CD4-positive, CD25-positive, alpha-beta regulatory T cell (primary cell): Measurements from ENCODE around the gene MKNK2. TPM values are rescaled to one million over a fixed set of nuclear protein-coding genes. Genes with fewer than 3 reads are reported as not detected.

Experiments
- ATAC-seq, 2 donors: fragments of 150-1000 bp; cut with Tn5 transposase; one replicate each; pipeline ENCODE4 v1.10.0; 2021; ENCODE audit warnings: low read depth in 2 of 2, moderate number of reproducible peaks in 2 of 2, moderate library complexity in 1 of 2
- DNase-seq, 3 donors: peaks; one replicate each; pipeline versions ENCODE4 v3.0.0 to v3.0.0-alpha.2; 2012 to 2022; ENCODE audit warnings: mixed read lengths in 1 of 3
- H3K27ac ChIP-seq: one replicate; pipeline ENCODE4 v1.7.0; 2013; ENCODE audit warnings: mild to moderate bottlenecking, low read length; ENCODE audit not compliant: insufficient read depth, poor library complexity, severe bottlenecking
- H3K27me3 ChIP-seq: one replicate; pipeline ENCODE4 v1.7.0; 2013; ENCODE audit warnings: low read length; ENCODE audit not compliant: control insufficient read depth, insufficient read depth
- H3K36me3 ChIP-seq: one replicate; pipeline ENCODE4 v1.7.0; 2013; ENCODE audit warnings: mild to moderate bottlenecking, low read length, moderate library complexity; ENCODE audit not compliant: control insufficient read depth, insufficient read depth
- H3K4me1 ChIP-seq: 2 replicates; pipeline ENCODE4 v1.7.0; 2013; ENCODE audit warnings: mild to moderate bottlenecking, low read length; ENCODE audit not compliant: insufficient read depth, control insufficient read depth, poor library complexity, severe bottlenecking
- H3K4me3 ChIP-seq: one replicate; pipeline ENCODE4 v1.7.0; 2013; ENCODE audit warnings: low read depth, mild to moderate bottlenecking, low read length, moderate library complexity
- H3K9me3 ChIP-seq, 2 experiments: 1 replicate in 1 of 2; 2 replicates in 1 of 2; pipeline ENCODE4 v1.7.0; 2013; ENCODE audit warnings: low read length in 2 of 2, mild to moderate bottlenecking in 1 of 2, moderate library complexity in 1 of 2; ENCODE audit not compliant: control insufficient read depth in 2 of 2
- H3K27ac Mint-ChIP-seq, 3 donors: one replicate each; pipeline ENCODE4 v1.8.0; 2020 to 2022; ENCODE audit warnings: mild to moderate bottlenecking in 3 of 3, mixed read lengths in 3 of 3, moderate library complexity in 2 of 3
- H3K27me3 Mint-ChIP-seq: one replicate; pipeline ENCODE4 v1.8.0; 2022; ENCODE audit warnings: mild to moderate bottlenecking, mixed read lengths
- H3K36me3 Mint-ChIP-seq: one replicate; pipeline ENCODE4 v1.8.0; 2020; ENCODE audit warnings: mixed read lengths
- H3K4me1 Mint-ChIP-seq, 4 donors: one replicate each; pipeline ENCODE4 v1.8.0; 2020 to 2022; ENCODE audit warnings: mixed read lengths in 4 of 4, mild to moderate bottlenecking in 1 of 4
- H3K4me3 Mint-ChIP-seq, 4 donors: one replicate each; pipeline ENCODE4 v1.8.0; 2020 to 2022; ENCODE audit warnings: mild to moderate bottlenecking in 4 of 4, mixed read lengths in 4 of 4, moderate library complexity in 3 of 4
- H3K9me3 Mint-ChIP-seq, 7 donors: one replicate each; pipeline ENCODE4 v1.8.0; 2020 to 2022; ENCODE audit warnings: mixed read lengths in 7 of 7, mild to moderate bottlenecking in 3 of 7, moderate library complexity in 2 of 7
- polyA plus RNA-seq, 4 donors: library from polyadenylated mRNA; unstranded; fragments of 300-500 nt; fragmentation: Illumina TruSeq; gene quantifications; one replicate each; pipeline ENCODE4 v1.2.3, GENCODE V29; 2021
- total RNA-seq: library from RNA; stranded (reverse); gene quantifications from one replicate; pipeline ENCODE4 v1.2.3, GENCODE V29; 2022

Gene MKNK2
- total and polyA plus RNA-seq, 5 donors from 2014 or later: 28.7 to 340 (median 33.8) TPM

GRCh38 chr19:2022289-2022688 is 28.8 kb downstream of the MKNK2 start:
- no peaks in the 10 kb centered on the region for H3K36me3 Mint-ChIP-seq
- Histone ChIP-seq H3K27me3 (no peaks in the 10 kb centered on the region), H3K4me3 (no peak overlapping the region), H3K36me3 (no peaks in the 10 kb centered on the region), H3K27ac (no peak overlapping the region), H3K4me1 (peaks cover 8% of the 10 kb centered on the region), H3K9me3 (no peaks in the 10 kb centered on the region)
- peak overlapping the region in 1 of 3 donors; percentile 42 for H3K27ac Mint-ChIP-seq
- peaks cover 4% of the 10 kb centered on the region for H3K27me3 Mint-ChIP-seq
- ATAC-seq: no peak
- H3K4me3 Mint-ChIP-seq: no peak overlapping the region
- DNase-seq: no peak
- peaks cover 0 to 4% (median 0%) of the 10 kb centered on the region in 7 donors for H3K9me3 Mint-ChIP-seq
- H3K4me1 Mint-ChIP-seq: peaks cover 0 to 10% (median 3%) of the 10 kb centered on the region in 4 donors

- Mint-ChIP-seq H3K36me3 (no peaks in the 10 kb centered on the region), H3K27ac (peak overlapping the region in 1 of 3 donors; percentile 26), H3K27me3 (peaks cover 4% of the 10 kb centered on the region), H3K4me1 (peaks cover 0 to 13% (median 4%) of the 10 kb centered on the region in 4 donors), H3K4me3 (no peak overlapping the region), H3K9me3 (peaks cover 0 to 4% (median 0%) of the 10 kb centered on the region in 7 donors)
- ATAC-seq: no peak
- no peaks in the 10 kb centered on the region for H3K9me3 ChIP-seq
- peaks cover 8% of the 10 kb centered on the region for H3K4me1 ChIP-seq
- no peak overlapping the region for H3K27ac ChIP-seq
- no peaks in the 10 kb centered on the region for H3K36me3 ChIP-seq
- H3K27me3 ChIP-seq: no peaks in the 10 kb centered on the region
- DNase-seq: no peak
- H3K4me3 ChIP-seq: no peak overlapping the region
Observed at GRCh38 chr19:2021453-2022140, 29.4 kb downstream of the MKNK2 start.

- no peak for ATAC-seq
Observed at GRCh38 chr19:2018752-2019151, 32.3 kb downstream of the MKNK2 start.

GRCh38 chr19:2016041-2016807 is 34.8 kb downstream of the MKNK2 start:
- no peaks in the 10 kb centered on the region for H3K27me3 ChIP-seq
- peak overlapping the region; percentile 72 to 92 (median 78) for H3K4me3 Mint-ChIP-seq

More at GRCh38 chr19:2018752-2019151, 32.3 kb downstream of the MKNK2 start:
- Mint-ChIP-seq H3K4me1 (peaks cover 0 to 16% (median 7%) of the 10 kb centered on the region in 4 donors), H3K27me3 (peaks cover 4% of the 10 kb centered on the region), H3K36me3 (no peaks in the 10 kb centered on the region), H3K27ac (no peak overlapping the region), H3K9me3 (peaks cover 0 to 1% (median 0%) of the 10 kb centered on the region in 7 donors), H3K4me3 (no peak overlapping the region)
- Histone ChIP-seq H3K27me3 (no peaks in the 10 kb centered on the region), H3K4me3 (no peak overlapping the region), H3K4me1 (peaks cover 25% of the 10 kb centered on the region), H3K9me3 (no peaks in the 10 kb centered on the region), H3K27ac (no peak overlapping the region), H3K36me3 (no peaks in the 10 kb centered on the region)
- DNase-seq: no peak

GRCh38 chr19:2015608-2015950 is 35.5 kb downstream of the MKNK2 start, which contains the start of gene BTBD2:
Gene BTBD2, minus strand, starts transcription at chr19:2015714. Its CDS starts 11 bp downstream, at chr19:2015703.
- Mint-ChIP-seq H3K4me1 (peaks cover 0 to 32% (median 12%) of the 10 kb centered on the region in 4 donors), H3K9me3 (peaks cover 0 to 1% (median 0%) of the 10 kb centered on the region in 7 donors), H3K4me3 (peak within 1 kb of the TSS; percentile 72 to 92 (median 80)), H3K36me3 (peaks cover 6% of the 10 kb centered on the region), H3K27me3 (peaks cover 4% of the 10 kb centered on the region), H3K27ac (peak within 1 kb of the TSS in 1 of 3 donors; percentile 38)
- peak; percentile 21 to 77 (median 38) for DNase-seq
- Histone ChIP-seq H3K27ac (peak within 1 kb of the TSS; percentile 33), H3K4me3 (peak within 1 kb of the TSS; percentile 26), H3K9me3 (no peaks in the 10 kb centered on the region), H3K36me3 (no peaks in the 10 kb centered on the region), H3K4me1 (peaks cover 30% of the 10 kb centered on the region), H3K27me3 (no peaks in the 10 kb centered on the region)
- ATAC-seq: peak; percentile 13 to 17

More at GRCh38 chr19:2016041-2016807, 34.8 kb downstream of the MKNK2 start:
- Mint-ChIP-seq H3K4me1 (peaks cover 0 to 30% (median 11%) of the 10 kb centered on the region in 4 donors), H3K9me3 (peaks cover 0 to 1% (median 0%) of the 10 kb centered on the region in 7 donors), H3K27ac (no peak overlapping the region), H3K36me3 (peaks cover 4% of the 10 kb centered on the region), H3K27me3 (peaks cover 4% of the 10 kb centered on the region)
- ATAC-seq: peak; percentile 35 to 48
- peak; percentile 50 to 86 (median 56) for DNase-seq
- Histone ChIP-seq H3K27ac (peak overlapping the region; percentile 33), H3K4me3 (peak overlapping the region; percentile 26), H3K36me3 (no peaks in the 10 kb centered on the region), H3K9me3 (no peaks in the 10 kb centered on the region), H3K4me1 (peaks cover 30% of the 10 kb centered on the region)

GRCh38 chr19:2014731-2015607 is 36.1 kb downstream of the MKNK2 start:
- H3K4me3 ChIP-seq: no peak overlapping the region

GRCh38 chr19:2014131-2014571 is 36.9 kb downstream of the MKNK2 start:
- DNase-seq: no peak
- no peak overlapping the region for H3K27ac Mint-ChIP-seq

More at GRCh38 chr19:2014731-2015607, 36.1 kb downstream of the MKNK2 start:
- Mint-ChIP-seq H3K4me1 (peaks cover 0 to 32% (median 12%) of the 10 kb centered on the region in 4 donors), H3K4me3 (peak overlapping the region in 3 of 4 donors; percentile 65 to 77 (median 71)), H3K27ac (peak overlapping the region in 1 of 3 donors; percentile 38), H3K27me3 (peaks cover 4% of the 10 kb centered on the region), H3K9me3 (peaks cover 0 to 1% (median 0%) of the 10 kb centered on the region in 7 donors), H3K36me3 (peaks cover 6% of the 10 kb centered on the region)
- peak in 2 of 3 donors; percentile 33 to 41 for DNase-seq
- peak; percentile 39 to 44 for ATAC-seq
- H3K27me3 ChIP-seq: no peaks in the 10 kb centered on the region
- no peaks in the 10 kb centered on the region for H3K9me3 ChIP-seq
- H3K4me1 ChIP-seq: peaks cover 30% of the 10 kb centered on the region
- no peaks in the 10 kb centered on the region for H3K36me3 ChIP-seq
- peak overlapping the region; percentile 33 for H3K27ac ChIP-seq

More at GRCh38 chr19:2014131-2014571, 36.9 kb downstream of the MKNK2 start:
- H3K4me3 Mint-ChIP-seq: peak overlapping the region in 3 of 4 donors; percentile 39 to 77 (median 71)
- peaks cover 0 to 27% (median 9%) of the 10 kb centered on the region in 4 donors for H3K4me1 Mint-ChIP-seq
- H3K4me1 ChIP-seq: peaks cover 22% of the 10 kb centered on the region
- ATAC-seq: no peak
- no peaks in the 10 kb centered on the region for H3K27me3 Mint-ChIP-seq
- H3K27me3 ChIP-seq: no peaks in the 10 kb centered on the region
- no peaks in the 10 kb centered on the region for H3K9me3 ChIP-seq
- peak overlapping the region; percentile 14 for H3K27ac ChIP-seq
- no peaks in the 10 kb centered on the region for H3K36me3 ChIP-seq
- H3K4me3 ChIP-seq: no peak overlapping the region
- peaks cover 6% of the 10 kb centered on the region for H3K36me3 Mint-ChIP-seq
- H3K9me3 Mint-ChIP-seq: peaks cover 0 to 1% (median 0%) of the 10 kb centered on the region in 7 donors
